Endothelial cell of umbilical vein (primary cell): ENCODE measurements around the gene CLIP4.

Source experiments
- CTCF ChIP-seq, 2 donors: IDR thresholded peaks; 1 replicate in 1 of 2; 2 replicates in 1 of 2; pipeline ENCODE4 v1.5.1; 2011; ENCODE audit warnings: low read length in 2 of 2, mild to moderate bottlenecking in 2 of 2, moderate library complexity in 2 of 2, control low read depth in 1 of 2, inconsistent platforms in 1 of 2, low read depth in 1 of 2; ENCODE audit not compliant: insufficient read depth in 1 of 2; ENCODE audit errors: extremely low read depth in 1 of 2
- EZH2 ChIP-seq: IDR thresholded peaks from 2 replicates; pipeline ENCODE4 v1.6.1; 2012; ENCODE audit warnings: borderline replicate concordance, low read depth, mild to moderate bottlenecking, moderate library complexity, low read length, inconsistent platforms; ENCODE audit not compliant: severe bottlenecking
- POLR2A ChIP-seq: IDR thresholded peaks from 2 replicates; pipeline ENCODE4 v1.6.1; 2012; ENCODE audit warnings: low read depth, mild to moderate bottlenecking, control low read depth, low read length
- POLR2AphosphoS5 ChIP-seq: IDR thresholded peaks from 2 replicates; pipeline ENCODE4 v1.6.1; 2012; ENCODE audit warnings: low read depth, mild to moderate bottlenecking, control low read depth, low read length, moderate library complexity; ENCODE audit not compliant: insufficient read depth

GRCh38 chr2:29238497-29238896 is 123.3 kb downstream of the CLIP4 start:
- TF ChIP-seq CTCF (IDR thresholded peaks at IDR 0.05; ENCODE audit: extremely low read depth in 1 of 2, insufficient read depth in 1 of 2, low read depth in 1 of 2, low read length in 2 of 2), result peak; percentile 68 to 77
- no peak for TF ChIP-seq EZH2
- TF ChIP-seq POLR2A, result no peak
- no peak for TF ChIP-seq POLR2AphosphoS5
